K562 (cell line): ENCODE data around the gene CLCN2. TPM values are rescaled to one million over a fixed set of nuclear protein-coding genes. Genes with fewer than 3 reads are reported as not detected.

Experiments used
- ATAC-seq: fragments of 200-7000 bp; cut with Tn5 transposase; 3 replicates; pipeline ENCODE4 v1.9.1; 2020; ENCODE audit warnings: moderate library complexity
- BruUV-seq: library from RNA; stranded (reverse); fragments of 400-500 nt; replicated peaks from 2 replicates; lab custom pipeline; 2021; lab: Mats Ljungman, UMichigan
- CTCF ChIA-PET: fragments of 300-600 bp; formaldehyde crosslinking; extraction: SDS; loops from one replicate; lab custom pipeline; 2021; ENCODE audit warnings: low intra/inter-chr PET ratio; lab: Yijun Ruan, JAX
- POLR2A ChIA-PET: fragments of 300-600, 350-650 bp; sonication (Branson Sonifier 250); formaldehyde crosslinking; extraction: SDS; loops from one replicate; lab custom pipeline; 2021; ENCODE audit warnings: antibody characterized with exemption, inconsistent platforms; lab: Yijun Ruan, JAX
- DNase-seq, 4 experiments: peaks; one replicate each; pipeline versions ENCODE4 v3.0.0 to v3.0.0-alpha.2; 2011 to 2018; ENCODE audit warnings: low spot score in 3 of 4, mixed read lengths in 3 of 4; ENCODE audit errors: extremely low read depth in 1 of 4
- FAIRE-seq: peaks from 2 replicates; lab custom pipeline; 2011; peaks lifted over from hg19 to GRCh38; lab: Jason Lieb, UNC
- H2AFZ ChIP-seq: 2 replicates; pipeline ENCODE4 v1.6.0; 2011; ENCODE audit warnings: low read depth, low read length, control low read depth, inconsistent platforms
- H3K27ac ChIP-seq: fragments of 200-600 bp; 3 replicates; pipeline ENCODE4 v1.8.0; 2011; ENCODE audit warnings: low read depth, mild to moderate bottlenecking, control low read depth, inconsistent platforms, low read length, moderate library complexity, mixed read lengths; ENCODE audit errors: extremely low read depth
- H3K27me3 ChIP-seq, 2 experiments: fragments of 300-600 bp in 1 of 2; 2 replicates in 1 of 2; 3 replicates in 1 of 2; pipeline versions ENCODE4 v1.6.0 to v1.8.0; 2011; ENCODE audit warnings: inconsistent platforms in 2 of 2, low read length in 2 of 2, mild to moderate bottlenecking in 1 of 2, mixed read lengths in 1 of 2, moderate library complexity in 1 of 2; ENCODE audit not compliant: control insufficient read depth in 2 of 2, insufficient read depth in 2 of 2
- H3K36me3 ChIP-seq: fragments of 300-600 bp; 3 replicates; pipeline ENCODE4 v1.8.0; 2011; ENCODE audit warnings: mild to moderate bottlenecking, low read length, inconsistent platforms; ENCODE audit not compliant: control insufficient read depth, insufficient read depth
- H3K4me1 ChIP-seq, 2 experiments: fragments of 200-600 bp in 1 of 2; replicated peaks in 1 of 2; 2 replicates in 1 of 2; 3 replicates in 1 of 2; pipeline versions ENCODE4 v1.5.1 to v1.8.0; 2011; ENCODE audit warnings: inconsistent platforms in 2 of 2, low read length in 2 of 2, mild to moderate bottlenecking in 1 of 2, mixed read lengths in 1 of 2, moderate library complexity in 1 of 2; ENCODE audit not compliant: control insufficient read depth in 2 of 2, insufficient read depth in 2 of 2
- H3K4me2 ChIP-seq: 2 replicates; pipeline ENCODE4 v1.6.1; 2011; ENCODE audit warnings: low read length, control low read depth, inconsistent platforms, mixed read lengths; ENCODE audit not compliant: insufficient read depth
- H3K4me3 ChIP-seq: fragments of 200-600 bp; sonication (generic), shearing (Covaris generic); 2 replicates; pipeline ENCODE4 v1.5.1; 2016; ENCODE audit warnings: control low read depth, inconsistent platforms
- H3K79me2 ChIP-seq: fragments of 200-600 bp; 3 replicates; pipeline ENCODE4 v1.8.0; 2011; ENCODE audit warnings: low read length, inconsistent platforms; ENCODE audit not compliant: control insufficient read depth, insufficient read depth
- H3K9ac ChIP-seq, 2 experiments: 2 replicates each; pipeline versions ENCODE4 v1.6.0 to v1.6.1; 2011; ENCODE audit warnings: low read depth in 2 of 2, low read length in 2 of 2, control low read depth in 1 of 2, inconsistent platforms in 1 of 2, mild to moderate bottlenecking in 1 of 2, mixed read lengths in 1 of 2; ENCODE audit not compliant: insufficient read depth in 1 of 2
- H3K9me1 ChIP-seq: one replicate; pipeline ENCODE4 v1.6.0; 2011; ENCODE audit warnings: inconsistent platforms, mild to moderate bottlenecking, low read length, moderate library complexity; ENCODE audit not compliant: control insufficient read depth, insufficient read depth
- H3K9me3 ChIP-seq: replicated peaks from 2 replicates; pipeline ENCODE4 v1.5.1; 2011; ENCODE audit warnings: low read depth, low read length, inconsistent platforms; ENCODE audit not compliant: control insufficient read depth, insufficient read depth
- H4K20me1 ChIP-seq: replicated peaks from 2 replicates; pipeline ENCODE4 v1.6.1; 2011; ENCODE audit warnings: low read length, inconsistent platforms, mixed read lengths; ENCODE audit not compliant: control insufficient read depth, insufficient read depth
- ELF4 ChIP-seq: fragments of 450-650 bp; formaldehyde crosslinking; IDR thresholded peaks from 2 replicates; pipeline ENCODE4 v1.4.0; 2022; ENCODE audit warnings: missing genetic modification characterization
- KLF16 ChIP-seq: IDR thresholded peaks from 2 replicates; pipeline ENCODE4 v1.6.1; 2016; ENCODE audit warnings: antibody characterized with exemption
- OTX1 ChIP-seq: fragments of 450-650 bp; formaldehyde crosslinking; IDR thresholded peaks from 2 replicates; pipeline ENCODE4 v1.4.0; 2022; ENCODE audit warnings: mild to moderate bottlenecking
- PHF8 ChIP-seq: fragments of 200-600 bp; sonication (generic); IDR thresholded peaks from 2 replicates; pipeline ENCODE4 v1.6.1; 2012; ENCODE audit warnings: mixed run types, mild to moderate bottlenecking, inconsistent platforms, low read length, moderate library complexity, borderline replicate concordance
- SAP30 ChIP-seq: fragments of 200-600 bp; sonication (generic); IDR thresholded peaks from 2 replicates; pipeline ENCODE4 v1.6.1; 2012; ENCODE audit warnings: borderline replicate concordance, low read depth, mild to moderate bottlenecking, moderate library complexity, low read length, control low read depth, inconsistent platforms; ENCODE audit not compliant: insufficient read depth, poor library complexity, severe bottlenecking
- ZNF431 ChIP-seq: sonication (generic); formaldehyde crosslinking; IDR thresholded peaks from 2 replicates; pipeline ENCODE4 v1.8.0; 2022; ENCODE audit warnings: mild to moderate bottlenecking, missing genetic modification reagents
- WGBS: fragments of 100-300 bp; shearing (Covaris generic); methylation state at CpG from one replicate; pipeline ENCODE4 v1.1.6; 2016; ENCODE audit warnings: low coverage, mixed read lengths; ENCODE audit not compliant: insufficient coverage; ENCODE audit errors: missing lambda C conversion rate; 5-methylcytosine and 5-hydroxymethylcytosine counted together
- in situ Hi-C: fragments of 300-500 bp; cut with MboI; formaldehyde crosslinking; loops from 4 replicates; pipeline ENCODE4 v1.15.0; 2018; ENCODE audit warnings: inconsistent platforms, mixed read lengths
- intact Hi-C: fragments of 100-400 bp; cut with micrococcal nuclease; formaldehyde crosslinking; loops from 2 replicates; pipeline ENCODE4 v1.14.2; 2022
- polyA plus RNA-seq, 8 experiments: library from polyadenylated mRNA; depleted of rRNA in 4 of 8; stranded (reverse) in 5 of 8; unstranded in 3 of 8; fragments of >200 nt; fragmentation: Nextera tagmentation in 2 of 8; fragmentation: Illumina TruSeq in 1 of 8; extraction: Ambion mirVana in 2 of 8; extraction: Trizol in 1 of 8; gene quantifications; 2 replicates each; pipeline versions ENCODE4 v1.2.1 to v1.2.3, GENCODE V29; 2011 to 2014; ENCODE audit warnings: inconsistent platforms in 1 of 8, missing spikeins in 1 of 8
- total RNA-seq, 7 experiments: library from RNA; depleted of rRNA in 6 of 7; stranded (reverse); fragments of >200 nt in 6 of 7; fragmentation: Illumina TruSeq in 2 of 7; extraction: Trizol in 2 of 7; gene quantifications; 2 replicates each; pipeline versions ENCODE4 v1.2.1 to v1.2.3, GENCODE V29; 2011 to 2021; ENCODE audit warnings: low replicate concordance in 1 of 7
- TF ChIP-seq, protein P1 (sequence below), 3 experiments: fragments of 200-800 bp in 1 of 3; sonication (Bioruptor generic) in 1 of 3; sonication (generic) in 1 of 3; formaldehyde crosslinking in 1 of 3; IDR thresholded peaks; 2 replicates each; pipeline versions ENCODE4 v1.6.1 to v1.8.0; 2016 to 2022; ENCODE audit warnings: mild to moderate bottlenecking in 2 of 3, missing compliant biosample characterization in 2 of 3, missing genetic modification characterization in 2 of 3, missing genetic modification reagents in 1 of 3
- TF ChIP-seq, protein P2 (sequence below): fragments of 450-650 bp; IDR thresholded peaks from 2 replicates; pipeline ENCODE4 v1.6.1; 2016; ENCODE audit warnings: low read depth

Gene CLCN2
- total and polyA plus RNA-seq, 9 of the 15 experiments (the other 6 are each of a cell fraction or from before 2014, with no cell fraction given) = 0.10 to 14.0 (median 6.9) TPM

DNA sequence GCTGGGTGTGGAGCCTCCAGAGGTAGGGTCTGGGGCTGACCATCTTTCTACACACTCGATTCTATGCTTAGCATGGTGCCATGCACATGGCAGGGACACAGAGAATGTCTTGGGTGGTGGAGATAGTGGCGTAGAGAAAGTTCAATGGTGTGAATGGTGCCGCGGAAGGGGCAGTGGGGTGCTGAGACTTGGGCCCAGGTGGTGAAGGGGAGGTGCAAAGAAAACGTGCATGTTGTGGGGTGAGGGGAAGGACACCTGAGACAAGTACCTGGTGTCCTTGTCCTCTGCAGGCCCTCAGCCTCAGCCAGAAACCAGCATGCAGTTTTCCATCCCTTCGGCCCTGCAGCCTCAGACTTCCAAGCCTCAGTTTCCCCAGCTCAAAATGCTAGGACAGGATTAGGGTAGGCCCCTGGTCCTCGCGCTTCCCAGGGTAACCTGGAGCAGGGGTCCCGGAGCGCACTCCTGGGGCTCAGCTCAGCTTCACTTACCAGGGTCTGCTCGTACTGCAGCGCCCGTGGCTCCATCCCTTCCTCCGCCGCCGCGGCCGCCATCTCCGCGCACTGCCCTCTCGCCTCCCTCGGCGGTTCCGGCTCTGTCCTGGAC is 375 bp downstream of the CLCN2 start (continued):
- TF ChIP-seq PHF8 (peak; percentile 60; the same call in 1 of the 2 replicates), ZNF431 (0 out of 2 replicates have a peak, but pooled peaks have one; percentile 26), SAP30 (peak; percentile 15), KLF16 (no peak)
- TF ChIP-seq, protein P1, sequence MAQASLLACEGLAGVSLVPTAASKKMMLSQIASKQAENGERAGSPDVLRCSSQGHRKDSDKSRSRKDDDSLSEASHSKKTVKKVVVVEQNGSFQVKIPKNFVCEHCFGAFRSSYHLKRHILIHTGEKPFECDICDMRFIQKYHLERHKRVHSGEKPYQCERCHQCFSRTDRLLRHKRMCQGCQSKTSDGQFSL (CRISPR knock-in tag; IDR thresholded peaks at IDR 0.05) = no peak
- TF ChIP-seq, protein P1 (tag; IDR thresholded peaks at IDR 0.05) = no peak

DNA sequence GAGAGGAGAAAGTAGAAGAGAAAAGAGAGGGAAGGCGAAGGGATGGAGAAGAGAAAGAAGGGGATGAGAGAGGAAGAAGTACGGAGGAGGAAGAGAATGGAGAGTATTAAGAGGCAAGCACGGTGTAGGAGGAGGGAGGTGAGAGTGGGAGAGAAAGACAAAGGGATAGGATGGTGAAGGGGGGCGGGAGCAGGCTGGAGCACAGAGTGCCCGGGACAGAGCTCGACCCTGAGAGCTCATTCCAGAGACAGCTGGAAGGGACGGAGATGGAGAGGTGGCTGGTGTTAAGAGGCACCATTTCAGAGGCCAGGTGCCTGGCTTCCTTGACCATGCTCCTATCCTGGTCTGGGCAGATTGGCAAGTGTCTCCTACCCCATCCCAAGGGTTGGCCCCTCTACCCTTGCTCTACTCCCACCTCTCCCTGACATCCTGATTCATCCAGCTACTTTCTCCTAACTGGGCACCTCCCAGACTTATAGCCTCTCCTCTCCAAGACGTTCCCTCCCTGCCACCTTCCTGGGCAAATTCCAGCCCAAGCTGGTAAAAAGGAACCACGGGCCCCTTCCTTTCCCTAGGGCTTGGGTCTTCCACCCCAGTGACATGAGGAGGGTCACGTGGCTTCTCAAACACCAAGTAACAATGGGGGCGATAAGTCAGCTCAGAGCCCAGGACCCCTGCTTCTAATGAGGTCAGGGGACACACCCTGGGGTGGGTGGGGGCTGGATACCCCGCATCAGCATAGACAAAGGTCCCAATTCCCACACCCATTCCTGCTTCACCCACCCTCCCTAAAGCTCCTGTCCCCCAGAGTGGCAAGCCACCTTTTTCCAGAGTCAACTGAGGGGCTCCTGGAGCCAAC is 1.1 kb downstream of the CLCN2 start:
- FAIRE-seq = no peak
- peak overlapping the region; percentile 97 for H3K4me2 ChIP-seq
- ChIA-PET POLR2A (interaction anchor here (0.6 to 1.0 kb wide), 3 partner anchors 11 to 117 kb away, joined by 3 read pairs; no protein-coding TSS in a partner anchor), CTCF (no interaction called here)
- DNase-seq = no peak
- H4K20me1 ChIP-seq = no peaks in the 10 kb centered on the region
- peaks cover 56% of the 10 kb centered on the region for H3K79me2 ChIP-seq
- in situ Hi-C loops = no loop called here
- ATAC-seq = no peak
- BruUV-seq = no TSS peak
- H2AFZ ChIP-seq = peak overlapping the region; percentile 85; the same call in 1 of the 2 replicates
- peak overlapping the region; percentile 71 for H3K4me3 ChIP-seq
- peaks cover 48% of the 10 kb centered on the region for H3K36me3 ChIP-seq
- peaks cover 28 to 62% of the 10 kb centered on the region in 2 experiments for H3K4me1 ChIP-seq
- peak overlapping the region; percentile 88 to 95 for H3K9ac ChIP-seq
- H3K9me3 ChIP-seq = no peaks in the 10 kb centered on the region
- intact Hi-C loops = no loop called here
- H3K27ac ChIP-seq = no peak overlapping the region; the same call in 2 of the 3 replicates
- H3K9me1 ChIP-seq = peaks cover 8% of the 10 kb centered on the region
- H3K27me3 ChIP-seq = no peaks in the 10 kb centered on the region
- 56% methylated on average over 8 of the region's 12 CpGs for WGBS
- TF ChIP-seq ELF4 (peak; percentile 54; the same call in 1 of the 2 replicates), OTX1 (CRISPR knock-in tag) (peak; percentile 65)
- TF ChIP-seq, protein P2, sequence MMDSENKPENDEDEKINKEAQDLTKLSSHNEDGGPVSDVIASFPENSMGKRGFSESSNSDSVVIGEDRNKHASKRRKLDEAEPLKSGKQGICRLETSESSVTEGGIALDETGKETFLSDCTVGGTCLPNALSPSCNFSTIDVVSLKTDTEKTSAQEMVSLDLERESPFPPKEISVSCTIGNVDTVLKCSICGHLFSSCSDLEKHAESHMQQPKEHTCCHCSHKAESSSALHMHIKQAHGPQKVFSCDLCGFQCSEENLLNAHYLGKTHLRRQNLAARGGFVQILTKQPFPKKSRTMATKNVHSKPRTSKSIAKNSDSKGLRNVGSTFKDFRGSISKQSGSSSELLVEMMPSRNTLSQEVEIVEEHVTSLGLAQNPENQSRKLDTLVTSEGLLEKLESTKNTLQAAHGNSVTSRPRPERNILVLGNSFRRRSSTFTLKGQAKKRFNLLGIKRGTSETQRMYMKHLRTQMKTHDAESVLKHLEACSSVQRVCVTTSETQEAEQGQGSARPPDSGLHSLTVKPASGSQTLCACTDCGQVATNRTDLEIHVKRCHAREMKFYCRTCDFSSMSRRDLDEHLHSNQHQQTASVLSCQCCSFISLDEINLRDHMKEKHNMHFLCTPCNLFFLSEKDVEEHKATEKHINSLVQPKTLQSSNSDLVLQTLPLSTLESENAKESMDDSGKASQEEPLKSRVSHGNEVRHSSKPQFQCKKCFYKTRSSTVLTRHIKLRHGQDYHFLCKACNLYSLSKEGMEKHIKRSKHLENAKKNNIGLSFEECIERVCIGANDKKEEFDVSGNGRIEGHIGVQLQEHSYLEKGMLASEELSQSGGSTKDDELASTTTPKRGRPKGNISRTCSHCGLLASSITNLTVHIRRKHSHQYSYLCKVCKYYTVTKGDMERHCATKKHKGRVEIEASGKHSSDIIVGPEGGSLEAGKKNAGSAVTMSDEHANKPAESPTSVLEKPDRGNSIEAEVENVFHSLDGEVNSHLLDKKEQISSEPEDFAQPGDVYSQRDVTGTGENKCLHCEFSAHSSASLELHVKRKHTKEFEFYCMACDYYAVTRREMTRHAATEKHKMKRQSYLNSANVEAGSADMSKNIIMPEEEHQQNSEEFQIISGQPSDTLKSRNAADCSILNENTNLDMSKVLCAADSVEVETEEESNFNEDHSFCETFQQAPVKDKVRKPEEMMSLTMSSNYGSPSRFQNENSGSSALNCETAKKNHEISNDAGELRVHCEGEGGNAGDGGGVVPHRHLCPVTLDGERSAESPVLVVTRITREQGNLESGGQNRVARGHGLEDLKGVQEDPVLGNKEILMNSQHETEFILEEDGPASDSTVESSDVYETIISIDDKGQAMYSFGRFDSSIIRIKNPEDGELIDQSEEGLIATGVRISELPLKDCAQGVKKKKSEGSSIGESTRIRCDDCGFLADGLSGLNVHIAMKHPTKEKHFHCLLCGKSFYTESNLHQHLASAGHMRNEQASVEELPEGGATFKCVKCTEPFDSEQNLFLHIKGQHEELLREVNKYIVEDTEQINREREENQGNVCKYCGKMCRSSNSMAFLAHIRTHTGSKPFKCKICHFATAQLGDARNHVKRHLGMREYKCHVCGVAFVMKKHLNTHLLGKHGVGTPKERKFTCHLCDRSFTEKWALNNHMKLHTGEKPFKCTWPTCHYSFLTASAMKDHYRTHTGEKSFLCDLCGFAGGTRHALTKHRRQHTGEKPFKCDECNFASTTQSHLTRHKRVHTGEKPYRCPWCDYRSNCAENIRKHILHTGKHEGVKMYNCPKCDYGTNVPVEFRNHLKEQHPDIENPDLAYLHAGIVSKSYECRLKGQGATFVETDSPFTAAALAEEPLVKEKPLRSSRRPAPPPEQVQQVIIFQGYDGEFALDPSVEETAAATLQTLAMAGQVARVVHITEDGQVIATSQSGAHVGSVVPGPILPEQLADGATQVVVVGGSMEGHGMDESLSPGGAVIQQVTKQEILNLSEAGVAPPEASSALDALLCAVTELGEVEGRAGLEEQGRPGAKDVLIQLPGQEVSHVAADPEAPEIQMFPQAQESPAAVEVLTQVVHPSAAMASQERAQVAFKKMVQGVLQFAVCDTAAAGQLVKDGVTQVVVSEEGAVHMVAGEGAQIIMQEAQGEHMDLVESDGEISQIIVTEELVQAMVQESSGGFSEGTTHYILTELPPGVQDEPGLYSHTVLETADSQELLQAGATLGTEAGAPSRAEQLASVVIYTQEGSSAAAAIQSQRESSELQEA = no peak
